ENCODE data around the gene CENPM.

The CENPM gene

GRCh38 chr22:41915035-41915785 is 31.7 kb downstream of the CENPM start, which contains the start of gene SHISA8:
Gene SHISA8 (minus strand): TSS chr22:41915074. CDS start chr22:41914667, 407 bp downstream.
- no peak for DNase-seq (ENCODE audit: extremely low read depth in 1 of 2, low read depth in 1 of 2)

DNA sequence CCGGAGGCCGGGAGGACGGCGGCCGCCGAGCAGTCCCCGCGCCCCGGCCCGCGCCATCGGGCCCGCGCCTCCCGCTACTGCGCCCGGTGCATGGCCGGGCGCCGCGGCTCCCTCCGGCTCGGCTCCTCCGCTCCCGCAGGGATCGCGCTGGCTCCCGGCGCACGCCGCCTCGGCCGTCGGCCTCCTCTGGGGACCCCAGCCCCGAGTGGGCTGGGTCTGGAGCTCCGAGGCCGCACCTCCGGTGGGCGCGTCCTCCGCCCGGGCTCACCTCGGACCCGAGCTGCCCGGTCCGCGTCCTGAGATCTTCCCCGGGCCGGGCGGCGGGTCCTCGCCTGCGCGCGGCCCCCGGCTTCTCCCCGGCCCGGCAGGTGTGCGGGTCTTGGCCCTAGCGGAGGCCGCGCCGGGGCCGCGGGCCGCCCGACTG is 32.3 kb downstream of the CENPM start:
- DNase-seq (ENCODE audit: extremely low read depth in 1 of 2, low read depth in 1 of 2), result no peak

DNA sequence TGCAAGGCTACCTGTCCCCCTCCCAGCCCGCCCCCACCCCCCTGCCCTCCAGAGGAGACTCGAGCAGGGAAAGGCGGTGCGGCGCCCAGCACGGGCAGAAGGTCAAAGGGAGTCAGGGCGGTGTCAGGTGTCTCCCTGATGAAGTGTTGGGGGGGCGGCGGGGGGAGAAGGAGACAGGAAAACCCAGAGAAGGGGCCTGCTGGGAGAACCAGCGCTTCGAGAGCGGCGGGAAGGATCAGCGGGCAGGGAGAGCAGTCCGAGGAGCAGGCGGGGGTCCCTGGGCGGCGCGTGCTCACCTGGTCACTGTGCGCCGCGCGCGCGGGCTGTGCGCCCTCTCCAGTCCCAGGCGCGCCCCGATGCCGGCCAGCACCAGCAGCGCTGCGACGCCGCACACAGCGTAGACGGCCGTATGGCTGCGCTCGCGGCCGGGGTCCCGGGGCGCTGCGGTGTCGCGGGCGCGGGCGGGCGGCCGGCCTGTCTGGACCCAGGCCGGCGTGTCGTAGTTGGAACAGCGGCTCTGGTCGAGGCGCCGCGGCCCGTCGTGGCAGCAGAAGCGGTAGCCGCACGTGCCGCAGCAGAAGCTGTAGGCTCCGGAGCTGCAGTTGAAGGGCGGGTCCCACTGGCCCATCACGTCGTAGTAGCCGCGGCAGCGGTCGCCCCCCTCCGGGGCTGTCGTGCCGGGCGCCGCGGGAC is 33.0 kb downstream of the CENPM start:
- DNase-seq (ENCODE audit: extremely low read depth in 1 of 2, low read depth in 1 of 2), result no peak

DNA sequence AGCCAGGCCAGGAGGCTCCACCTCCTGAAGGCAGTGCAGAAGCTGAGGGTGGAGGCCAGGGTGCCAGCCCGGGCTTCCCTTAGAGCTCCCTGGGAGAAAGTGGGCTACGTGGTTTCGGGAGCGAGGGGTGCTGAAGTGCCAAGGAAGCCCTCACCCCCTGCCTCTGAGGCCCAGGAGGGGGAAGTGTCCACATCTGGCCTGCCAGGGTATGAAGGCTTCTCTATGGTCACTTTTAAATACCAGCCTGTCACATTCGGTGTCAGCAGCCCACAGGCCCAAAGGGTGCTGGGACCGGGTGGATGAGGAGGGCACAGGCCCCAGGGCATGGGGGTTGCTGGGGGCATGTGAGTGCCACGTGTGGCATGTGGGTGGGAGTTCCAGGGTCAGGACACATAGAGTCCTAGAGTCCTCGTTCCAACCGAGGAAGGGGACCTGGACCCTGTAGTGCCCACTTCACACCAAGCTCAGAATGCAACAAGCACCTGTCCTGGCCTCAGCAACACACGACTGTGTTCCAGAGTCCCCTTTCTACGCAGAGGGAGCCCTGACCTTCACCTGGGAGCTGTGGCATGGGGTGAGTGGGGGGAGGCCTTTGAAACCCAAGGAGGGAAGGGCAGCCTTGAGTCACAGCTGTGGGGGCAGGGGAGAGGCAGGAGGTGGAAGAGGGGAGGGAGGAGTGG is 33.8 kb downstream of the CENPM start:
- no peak for DNase-seq (ENCODE audit: extremely low read depth in 1 of 2, low read depth in 1 of 2)

DNA sequence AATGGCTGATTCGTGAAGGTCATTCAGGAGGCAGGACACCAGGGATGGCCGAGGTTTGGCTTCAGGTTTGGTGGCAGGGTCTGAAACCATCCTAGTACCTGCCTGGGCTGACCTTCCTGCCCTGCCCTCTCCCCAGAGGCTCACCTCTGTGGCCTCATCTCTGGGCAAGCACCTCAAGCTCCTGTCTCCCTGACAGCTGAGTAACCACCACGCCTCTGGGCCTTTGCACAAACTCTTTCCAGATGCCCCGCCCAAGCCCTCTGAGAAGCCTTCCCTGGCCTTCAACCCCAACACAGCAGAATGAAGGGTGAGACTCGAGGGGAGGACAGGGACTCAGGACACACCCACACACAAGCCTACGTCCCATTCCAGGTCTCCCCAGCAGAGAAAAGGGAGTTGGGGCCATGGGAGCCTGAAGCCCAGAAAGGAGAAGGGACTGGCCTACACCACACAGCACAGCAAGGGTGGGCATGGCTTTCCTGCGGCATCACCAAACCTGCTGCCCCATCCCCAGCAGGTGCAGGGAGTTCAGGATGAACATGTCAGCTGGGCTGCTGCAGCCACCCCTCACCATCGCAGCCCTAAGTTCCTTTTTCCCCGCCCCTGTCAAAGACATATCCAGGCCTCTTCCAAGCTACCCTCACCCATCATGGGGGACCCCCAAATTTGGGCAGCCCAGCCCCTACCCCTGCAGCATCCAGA is 34.5 kb downstream of the CENPM start:
- no peak for DNase-seq (ENCODE audit: extremely low read depth in 1 of 2, low read depth in 1 of 2)

GRCh38 chr22:41911001-41911611 is 35.8 kb downstream of the CENPM start:
- DNase-seq (ENCODE audit: extremely low read depth in 1 of 2, low read depth in 1 of 2), result no peak

DNA sequence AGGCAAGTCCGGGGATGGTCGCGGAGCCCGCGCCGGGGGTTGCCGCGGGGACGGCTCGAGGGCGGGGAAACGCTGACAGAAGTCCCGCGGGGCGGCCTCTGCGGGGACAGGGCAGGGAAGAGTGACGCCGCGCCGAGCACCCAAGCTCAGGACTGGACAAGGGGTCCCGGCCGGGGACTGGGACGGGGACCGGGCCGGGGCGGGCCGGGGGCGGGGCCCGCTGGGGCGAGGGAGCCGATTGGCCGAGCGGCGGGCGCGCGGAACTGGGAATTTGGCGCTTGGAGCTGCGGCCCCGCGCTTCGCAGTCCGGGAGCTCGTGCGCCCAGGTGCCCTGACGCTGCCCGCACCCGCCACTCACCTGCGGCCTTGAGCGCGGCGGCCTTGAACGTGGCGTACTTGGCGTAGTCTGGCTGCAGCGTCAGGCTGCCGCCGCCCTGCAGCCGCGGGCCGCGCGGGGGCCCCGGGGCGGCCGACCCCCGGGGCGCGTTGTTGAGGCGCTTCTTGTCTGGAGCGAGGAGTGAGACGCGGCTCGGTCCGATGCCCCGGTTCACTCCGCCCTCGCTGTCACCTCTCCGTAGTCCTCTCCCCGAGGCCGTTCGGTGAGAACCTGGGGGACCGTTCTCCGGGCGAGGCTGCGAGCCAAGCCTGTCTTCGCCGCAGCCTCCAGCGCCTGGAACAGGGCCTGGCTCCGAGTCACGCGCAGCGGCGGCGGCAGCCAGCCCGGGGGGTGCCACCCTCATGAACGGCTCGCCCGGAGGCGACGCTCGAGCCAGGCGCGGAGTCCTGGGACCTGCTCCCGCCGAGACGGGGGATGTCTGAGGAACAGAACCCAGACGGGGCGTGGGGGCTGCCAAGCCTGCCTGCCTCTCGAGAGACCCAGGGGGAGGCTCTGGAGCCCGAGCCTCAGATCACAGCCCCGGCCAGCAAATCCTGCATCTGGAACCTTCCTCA is 36.6 kb downstream of the CENPM start:
- no peak for DNase-seq (ENCODE audit: extremely low read depth in 1 of 2, low read depth in 1 of 2)

GRCh38 chr22:41909310-41910049 is 37.5 kb downstream of the CENPM start:
- DNase-seq (ENCODE audit: extremely low read depth in 1 of 2, low read depth in 1 of 2), result no peak

- no peak for DNase-seq (ENCODE audit: extremely low read depth in 1 of 2, low read depth in 1 of 2)
Measured at GRCh38 chr22:41908411-41909309, 38.3 kb downstream of the CENPM start.

DNA sequence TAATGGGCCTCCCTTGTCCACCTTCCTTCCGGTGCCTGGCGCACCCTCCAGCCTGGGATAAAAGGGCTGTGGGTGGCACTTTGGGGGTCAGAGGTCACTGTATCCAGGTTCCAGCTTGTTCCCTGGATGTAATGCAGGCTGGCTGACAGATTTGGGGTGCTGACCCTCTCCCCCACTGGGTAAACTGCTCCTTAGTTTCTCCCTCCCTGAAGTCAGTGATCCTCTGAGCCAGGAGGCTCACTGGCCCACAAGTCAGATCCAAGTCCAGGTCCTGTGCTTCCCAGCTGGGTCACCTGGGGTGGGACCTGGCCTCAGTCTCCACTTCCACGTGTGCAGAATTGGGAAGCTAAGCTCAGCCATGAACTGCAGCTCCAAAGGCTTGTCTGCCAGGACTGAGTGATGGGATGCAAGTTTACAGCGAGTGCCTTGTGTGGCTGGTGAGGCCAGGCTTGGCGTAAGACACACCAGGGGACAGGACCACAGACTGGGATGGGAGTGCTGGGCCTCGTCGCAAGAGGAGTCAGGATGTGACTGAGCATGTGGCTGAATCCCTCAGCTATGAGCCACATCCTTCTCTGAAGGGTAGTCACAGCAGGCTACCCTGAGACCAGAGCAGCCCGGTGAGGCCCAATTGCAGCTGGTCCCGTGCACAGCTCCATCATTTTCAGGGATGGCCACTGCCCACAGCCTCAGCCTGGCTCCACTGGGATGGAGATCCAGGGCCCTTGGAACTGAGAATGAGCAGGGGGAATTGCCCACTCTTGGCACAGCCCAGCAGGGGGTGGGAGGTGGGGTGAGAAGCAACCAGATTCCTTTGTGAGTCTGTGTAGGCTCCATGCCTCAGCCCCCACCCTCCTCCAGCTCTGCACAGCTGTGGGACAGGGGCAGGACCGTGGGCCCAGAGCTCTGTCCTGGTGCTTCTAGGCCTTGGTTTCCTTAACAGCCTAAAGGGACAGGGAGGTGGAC is 39.2 kb downstream of the CENPM start:
- DNase-seq (ENCODE audit: extremely low read depth in 1 of 2, low read depth in 1 of 2), result no peak

DNA sequence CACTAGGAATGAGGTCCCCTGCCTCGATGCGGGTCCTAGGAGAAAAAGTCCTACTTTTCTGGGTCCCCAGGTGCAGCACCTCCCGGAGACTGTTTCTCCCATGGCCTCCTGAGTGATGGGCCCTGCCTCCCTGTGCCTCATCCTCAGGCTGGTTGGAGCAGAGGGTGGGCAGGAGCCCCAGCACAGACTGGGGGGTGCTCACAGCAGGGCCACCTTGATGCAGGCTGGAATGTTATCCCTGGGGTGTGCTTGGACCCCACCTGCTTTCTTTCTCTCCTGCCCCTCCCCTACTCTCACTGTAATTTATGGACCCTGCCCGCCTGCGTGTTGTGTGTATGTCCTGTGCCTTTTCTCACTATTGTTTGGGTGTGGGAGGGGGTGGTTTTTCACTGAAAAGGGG is 40.1 kb downstream of the CENPM start:
- no peak for DNase-seq (ENCODE audit: extremely low read depth in 1 of 2, low read depth in 1 of 2)

GRCh38 chr22:41905411-41906202 is 41.3 kb downstream of the CENPM start:
- no peak for DNase-seq (ENCODE audit: extremely low read depth in 1 of 2, low read depth in 1 of 2)

- DNase-seq (ENCODE audit: extremely low read depth in 1 of 2, low read depth in 1 of 2), result no peak
Measured at GRCh38 chr22:41904450-41905410, 42.2 kb downstream of the CENPM start.

- DNase-seq (ENCODE audit: extremely low read depth in 1 of 2, low read depth in 1 of 2), result no peak
Measured at GRCh38 chr22:41902932-41903421, 44.0 kb downstream of the CENPM start.

GRCh38 chr22:41902016-41902415 is 44.9 kb downstream of the CENPM start:
- DNase-seq (ENCODE audit: extremely low read depth in 1 of 2, low read depth in 1 of 2), result no peak
